SKM-1 (cell line): ENCODE data around the gene ASS1.

Experiments used
- DNase-seq: peaks from one replicate; lab custom pipeline; 2025; ENCODE audit not compliant: unreplicated experiment; lab: John Stamatoyannopoulos, UW

The ASS1 gene

GRCh38 chr9:130471411-130472183, 26.8 kb downstream of the ASS1 start:
- DNase-seq: no peak

- DNase-seq: no peak
Measured at GRCh38 chr9:130472184-130472705, 27.5 kb downstream of the ASS1 start.

GRCh38 chr9:130473009-130473408, 28.2 kb downstream of the ASS1 start:
- no peak for DNase-seq

- DNase-seq: no peak
Measured at GRCh38 chr9:130473566-130473965, 28.8 kb downstream of the ASS1 start.

GRCh38 chr9:130474106-130474505, 29.3 kb downstream of the ASS1 start:
- no peak for DNase-seq

- DNase-seq: no peak
Measured at GRCh38 chr9:130476151-130476730, 31.5 kb downstream of the ASS1 start.

GRCh38 chr9:130477564-130477963, 32.8 kb downstream of the ASS1 start:
- no peak for DNase-seq

GRCh38 chr9:130478152-130478551, 33.4 kb downstream of the ASS1 start:
- DNase-seq: no peak

- DNase-seq: no peak
Measured at GRCh38 chr9:130478736-130479575, 34.2 kb downstream of the ASS1 start.

GRCh38 chr9:130479587-130479986, 34.8 kb downstream of the ASS1 start:
- no peak for DNase-seq

GRCh38 chr9:130480673-130481072, 35.9 kb downstream of the ASS1 start:
- DNase-seq: no peak

GRCh38 chr9:130482463-130482862, 37.7 kb downstream of the ASS1 start:
- DNase-seq: no peak

- no peak for DNase-seq
Measured at GRCh38 chr9:130483371-130483971, 38.7 kb downstream of the ASS1 start.

- no peak for DNase-seq
Measured at GRCh38 chr9:130484362-130485072, 39.8 kb downstream of the ASS1 start.

GRCh38 chr9:130486103-130486502, 41.3 kb downstream of the ASS1 start:
- DNase-seq: no peak

GRCh38 chr9:130487500-130487899, 42.7 kb downstream of the ASS1 start:
- DNase-seq: no peak

- DNase-seq: no peak
Measured at GRCh38 chr9:130488621-130489330, 44.0 kb downstream of the ASS1 start.

GRCh38 chr9:130490981-130491380, 46.2 kb downstream of the ASS1 start:
- DNase-seq: no peak

- no peak for DNase-seq
Measured at GRCh38 chr9:130491830-130492482, 47.2 kb downstream of the ASS1 start.
